ENCODE measurements around the gene ATP8B4.

DNA sequence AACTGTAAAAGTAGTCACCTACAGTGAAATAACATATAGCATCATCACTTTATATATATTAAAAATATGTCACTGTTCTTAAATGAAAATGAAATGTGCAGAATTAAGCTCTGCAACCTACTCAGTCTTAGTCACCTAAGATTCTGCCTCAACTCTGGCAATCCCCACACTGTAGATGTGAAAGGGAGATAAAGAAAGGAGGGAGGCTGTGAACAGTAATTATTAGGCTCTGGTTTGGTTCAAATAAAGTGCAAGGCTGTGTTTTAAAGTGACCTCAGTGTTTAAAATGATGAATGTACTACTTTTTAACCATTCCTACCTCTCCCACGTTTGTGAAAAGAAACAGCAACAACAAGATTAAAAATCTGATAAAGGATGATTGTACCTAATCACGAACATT lies 72.2 kb downstream of the ATP8B4 start:
- TF ChIP-seq, protein P1, sequence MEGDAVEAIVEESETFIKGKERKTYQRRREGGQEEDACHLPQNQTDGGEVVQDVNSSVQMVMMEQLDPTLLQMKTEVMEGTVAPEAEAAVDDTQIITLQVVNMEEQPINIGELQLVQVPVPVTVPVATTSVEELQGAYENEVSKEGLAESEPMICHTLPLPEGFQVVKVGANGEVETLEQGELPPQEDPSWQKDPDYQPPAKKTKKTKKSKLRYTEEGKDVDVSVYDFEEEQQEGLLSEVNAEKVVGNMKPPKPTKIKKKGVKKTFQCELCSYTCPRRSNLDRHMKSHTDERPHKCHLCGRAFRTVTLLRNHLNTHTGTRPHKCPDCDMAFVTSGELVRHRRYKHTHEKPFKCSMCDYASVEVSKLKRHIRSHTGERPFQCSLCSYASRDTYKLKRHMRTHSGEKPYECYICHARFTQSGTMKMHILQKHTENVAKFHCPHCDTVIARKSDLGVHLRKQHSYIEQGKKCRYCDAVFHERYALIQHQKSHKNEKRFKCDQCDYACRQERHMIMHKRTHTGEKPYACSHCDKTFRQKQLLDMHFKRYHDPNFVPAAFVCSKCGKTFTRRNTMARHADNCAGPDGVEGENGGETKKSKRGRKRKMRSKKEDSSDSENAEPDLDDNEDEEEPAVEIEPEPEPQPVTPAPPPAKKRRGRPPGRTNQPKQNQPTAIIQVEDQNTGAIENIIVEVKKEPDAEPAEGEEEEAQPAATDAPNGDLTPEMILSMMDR (IDR thresholded peaks at IDR 0.05) = no peak
- TF ChIP-seq EP300 (IDR thresholded peaks at IDR 0.05) (no peak), POLR2A (IDR thresholded peaks at IDR 0.05; ENCODE audit: low read depth) (no peak), POLR2AphosphoS5 (IDR thresholded peaks at IDR 0.05) (no peak)

Data from esophagus muscularis mucosa (tissue), 4 donors.